RWPE1 (cell line): ENCODE measurements around the gene PITPNM3.

Source experiments
- CTCF ChIA-PET: fragments of 350-600 bp; sonication (Branson Sonifier 250); formaldehyde crosslinking; extraction: SDS; loops from one replicate; lab custom pipeline; 2021; lab: Yijun Ruan, JAX
- POLR2A ChIA-PET: fragments of 400-600 bp; formaldehyde crosslinking; extraction: SDS; loops from one replicate; lab custom pipeline; 2020; ENCODE audit warnings: antibody characterized with exemption; ENCODE audit not compliant: low non-redundant PET; lab: Yijun Ruan, JAX
- DNase-seq: peaks from one replicate; pipeline ENCODE4 v3.0.0; 2012; ENCODE audit warnings: low spot score
- H3K27ac ChIP-seq: fragments of 450-650 bp; 2 replicates; pipeline ENCODE4 v1.5.1; 2017
- TF ChIP-seq, protein P1 (sequence below): fragments of 450-650 bp; conservative IDR thresholded peaks from 2 replicates; pipeline ENCODE4 v1.5.1; 2017; ENCODE audit warnings: low read depth, mild to moderate bottlenecking

Gene PITPNM3

DNA sequence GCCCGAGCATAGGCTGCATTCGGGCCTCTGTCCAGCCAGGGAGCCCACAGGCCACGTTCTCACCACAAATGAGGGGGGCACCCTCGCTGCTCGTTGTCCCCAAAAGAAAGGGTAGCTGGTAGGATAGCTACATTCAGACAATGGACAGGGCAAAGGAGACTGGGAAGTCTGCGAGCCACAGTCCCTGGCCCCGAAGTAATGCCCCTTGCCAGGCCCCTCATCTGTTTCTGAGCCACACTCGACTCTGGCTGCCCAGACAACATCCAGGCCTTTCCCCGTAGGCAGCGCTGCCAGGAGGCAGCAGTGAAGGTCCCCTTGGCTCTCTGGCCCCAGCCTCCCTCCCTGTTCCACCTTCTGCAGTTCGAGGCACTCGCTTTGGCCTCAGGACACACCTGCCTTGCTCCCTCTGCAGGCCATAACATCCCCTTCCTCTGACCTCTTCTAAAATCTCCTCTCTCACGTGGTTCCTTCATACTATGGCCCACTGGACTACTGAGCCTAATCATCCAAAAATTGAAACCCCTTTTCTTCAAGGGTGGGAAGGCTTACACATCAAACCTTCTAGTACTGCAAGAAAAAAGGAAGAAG lies 133.6 kb downstream of the PITPNM3 start:
- H3K27ac ChIP-seq: no peak overlapping the region
- ChIA-PET CTCF (interaction anchor here (0.5 to 1.3 kb wide), 5 partner anchors 104 to 835 kb away, joined by 3 to 10 read pairs (median 5); no protein-coding TSS in a partner anchor), POLR2A (interaction anchor here (0.6 kb wide), 1 partner anchor 833 kb away, joined by 5 read pairs; no protein-coding TSS in a partner anchor)
- TF ChIP-seq, protein P1, sequence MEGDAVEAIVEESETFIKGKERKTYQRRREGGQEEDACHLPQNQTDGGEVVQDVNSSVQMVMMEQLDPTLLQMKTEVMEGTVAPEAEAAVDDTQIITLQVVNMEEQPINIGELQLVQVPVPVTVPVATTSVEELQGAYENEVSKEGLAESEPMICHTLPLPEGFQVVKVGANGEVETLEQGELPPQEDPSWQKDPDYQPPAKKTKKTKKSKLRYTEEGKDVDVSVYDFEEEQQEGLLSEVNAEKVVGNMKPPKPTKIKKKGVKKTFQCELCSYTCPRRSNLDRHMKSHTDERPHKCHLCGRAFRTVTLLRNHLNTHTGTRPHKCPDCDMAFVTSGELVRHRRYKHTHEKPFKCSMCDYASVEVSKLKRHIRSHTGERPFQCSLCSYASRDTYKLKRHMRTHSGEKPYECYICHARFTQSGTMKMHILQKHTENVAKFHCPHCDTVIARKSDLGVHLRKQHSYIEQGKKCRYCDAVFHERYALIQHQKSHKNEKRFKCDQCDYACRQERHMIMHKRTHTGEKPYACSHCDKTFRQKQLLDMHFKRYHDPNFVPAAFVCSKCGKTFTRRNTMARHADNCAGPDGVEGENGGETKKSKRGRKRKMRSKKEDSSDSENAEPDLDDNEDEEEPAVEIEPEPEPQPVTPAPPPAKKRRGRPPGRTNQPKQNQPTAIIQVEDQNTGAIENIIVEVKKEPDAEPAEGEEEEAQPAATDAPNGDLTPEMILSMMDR: no peak
- no peak for DNase-seq

DNA sequence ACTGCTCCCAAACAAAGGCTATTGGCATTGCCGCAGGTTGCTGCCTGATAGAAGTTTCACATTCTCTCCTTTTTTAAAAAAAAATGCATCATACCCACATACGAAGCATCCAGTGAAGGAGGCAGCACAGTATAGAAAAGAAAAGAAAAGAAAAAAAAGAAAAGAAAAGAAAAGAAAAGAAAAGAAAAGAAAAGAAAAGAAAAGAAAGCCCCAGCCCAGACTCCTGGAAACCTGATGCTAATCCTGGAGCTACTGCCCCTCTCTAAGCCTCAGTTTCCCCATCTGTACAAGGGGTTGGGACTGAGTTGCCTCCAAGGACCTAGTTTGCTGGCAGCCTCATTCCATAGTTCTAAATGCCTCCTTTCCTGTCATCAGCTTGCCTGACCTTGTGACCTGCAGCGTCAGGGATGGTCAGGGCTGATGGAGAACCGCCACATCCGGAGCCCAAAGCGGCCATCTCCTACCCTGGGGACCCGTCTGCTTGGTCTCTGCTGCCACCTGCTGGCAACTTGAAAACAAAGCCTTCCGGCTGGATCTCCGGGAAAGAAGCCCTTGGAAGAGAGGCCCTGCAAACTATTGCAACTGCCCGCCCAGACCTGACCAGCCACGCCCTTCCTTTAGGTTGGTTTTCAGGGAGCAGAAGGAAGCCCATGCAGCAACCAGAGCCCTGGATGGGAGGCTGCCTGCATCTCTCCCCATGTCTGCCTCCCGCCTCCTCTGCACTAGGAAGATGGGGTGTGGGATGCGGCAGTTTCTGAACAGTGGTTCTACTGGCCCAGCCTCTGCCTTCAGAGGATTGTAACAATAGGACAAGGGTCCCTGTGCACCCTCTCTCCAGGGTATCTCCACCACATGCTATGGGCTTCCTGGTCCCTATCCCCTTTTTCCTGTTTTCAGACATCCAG lies 134.4 kb downstream of the PITPNM3 start:
- peak; percentile 84 for DNase-seq
- POLR2A ChIA-PET: interaction anchor here (0.6 kb wide), 1 partner anchor 832 kb away, joined by 5 read pairs; no protein-coding TSS in a partner anchor
- no peak overlapping the region for H3K27ac ChIP-seq
- CTCF ChIA-PET: interaction anchor here (0.5 to 1.3 kb wide), 8 partner anchors 26 to 1391 kb away, joined by 3 to 10 read pairs (median 4); no protein-coding TSS in a partner anchor
- TF ChIP-seq, protein P1: peak; percentile 88

DNA sequence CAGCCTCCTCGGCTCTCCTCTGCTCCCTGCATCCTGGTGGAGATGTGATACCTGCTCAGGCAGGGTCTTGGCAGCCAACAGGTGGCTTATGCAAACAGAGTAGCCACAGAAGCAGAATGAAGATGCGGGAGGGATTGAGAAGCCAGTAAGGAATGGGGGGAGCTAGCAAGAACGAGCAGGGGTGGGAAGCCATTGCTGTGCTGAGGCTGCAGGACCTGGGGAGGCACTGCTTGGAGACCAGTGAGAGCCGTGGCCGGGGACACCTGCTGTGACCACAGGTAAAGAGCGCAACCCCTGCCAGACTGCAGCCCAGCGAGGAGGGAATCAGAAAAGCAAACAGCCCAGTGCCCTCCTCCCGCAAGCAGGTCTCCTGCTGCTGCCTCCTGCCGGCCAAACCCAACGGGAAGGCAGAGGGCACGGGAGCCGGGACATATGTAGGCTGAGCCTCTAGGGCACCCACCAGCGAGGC lies 136.1 kb downstream of the PITPNM3 start:
- ChIA-PET POLR2A (no interaction called here), CTCF (interaction anchor here (0.7 kb wide), 1 partner anchor 381 kb away, joined by 3 read pairs; no protein-coding TSS in a partner anchor)
- TF ChIP-seq, protein P1: peak; percentile 19; the same call in 1 of the 2 replicates
- H3K27ac ChIP-seq: no peak overlapping the region
- DNase-seq: no peak

DNA sequence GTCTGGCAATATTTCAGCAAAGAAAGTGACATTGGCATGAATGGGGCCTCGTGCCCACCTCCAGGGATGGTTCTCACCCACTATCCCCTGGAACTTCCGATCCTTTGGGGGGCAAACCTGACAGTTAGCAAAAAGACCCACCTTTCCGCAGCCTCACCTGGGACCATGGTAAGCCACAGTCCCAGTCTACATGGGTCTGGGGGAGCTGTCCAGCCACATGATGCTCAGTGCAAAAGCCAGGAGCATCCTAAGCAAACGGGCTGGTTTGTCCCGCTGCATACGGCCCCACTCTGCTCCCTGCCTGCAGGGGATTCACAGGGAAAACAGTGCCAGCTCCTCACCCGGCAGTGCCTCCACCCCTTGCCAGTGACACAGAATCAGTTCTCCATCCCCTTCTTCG lies 140.7 kb downstream of the PITPNM3 start:
- no peak overlapping the region for H3K27ac ChIP-seq
- DNase-seq: no peak
- TF ChIP-seq, protein P1: no peak
- CTCF ChIA-PET: no interaction called here
- POLR2A ChIA-PET: no interaction called here

DNA sequence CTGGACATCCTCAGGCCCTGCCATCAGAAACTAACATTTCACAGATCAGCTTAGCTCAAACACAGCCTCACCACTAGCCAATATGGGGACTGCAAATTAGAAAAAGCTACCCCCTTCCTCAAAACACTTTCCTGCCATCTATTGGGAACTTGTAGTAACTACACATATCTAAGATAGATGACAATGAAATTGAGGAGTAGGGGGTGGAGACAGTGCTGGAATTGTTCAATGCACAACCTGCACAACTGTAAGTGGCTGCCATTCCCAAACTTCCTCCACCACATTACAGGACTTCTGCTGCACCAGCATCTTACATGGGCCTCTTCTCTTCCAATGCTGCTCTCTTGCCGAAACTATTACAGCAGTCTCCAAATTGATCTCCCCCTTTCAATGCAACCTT lies 143.3 kb downstream of the PITPNM3 start:
- H3K27ac ChIP-seq: no peak overlapping the region
- POLR2A ChIA-PET: no interaction called here
- DNase-seq: peak; percentile 73
- TF ChIP-seq, protein P1: peak; percentile 53
- CTCF ChIA-PET: interaction anchor here (0.6 to 1.0 kb wide), 7 partner anchors 9 to 821 kb away, joined by 3 to 5 read pairs (median 3); no protein-coding TSS in a partner anchor

DNA sequence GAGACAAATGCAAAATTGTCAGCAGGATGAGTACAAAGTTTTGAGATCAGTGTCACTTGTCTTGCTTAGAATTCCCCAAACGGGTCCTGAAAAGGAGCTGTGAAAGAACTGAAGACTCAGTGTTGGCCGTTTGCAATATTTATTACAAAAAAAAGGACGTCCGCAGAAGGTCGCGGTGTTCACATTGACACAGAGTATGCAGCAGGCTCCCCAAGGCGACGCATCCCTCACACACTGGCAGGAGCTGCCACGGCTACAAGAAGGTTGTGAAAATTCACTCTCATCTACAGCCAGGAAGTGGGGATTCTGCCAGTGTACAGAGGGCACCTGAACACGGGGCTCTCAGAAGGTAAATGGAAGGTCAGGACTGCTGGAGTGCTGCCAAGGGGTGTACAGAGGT lies 147.6 kb downstream of the PITPNM3 start:
- POLR2A ChIA-PET: no interaction called here
- CTCF ChIA-PET: interaction anchor here (0.6 to 0.7 kb wide), 3 partner anchors 19 to 101 kb away, joined by 3 to 4 read pairs (median 3); no protein-coding TSS in a partner anchor

More for the DNA sequence above, 147.6 kb downstream of the PITPNM3 start:
- TF ChIP-seq, protein P1: no peak
- H3K27ac ChIP-seq: no peak overlapping the region
- no peak for DNase-seq
